Neural progenitor cell (in vitro differentiated cells): ENCODE measurements around the gene RAP1A. TPM values are rescaled to one million over a fixed set of nuclear protein-coding genes. Genes with fewer than 3 reads are reported as not detected.

ENCODE experiments used
- DNase-seq: peaks from one replicate; pipeline ENCODE4 v3.0.0-alpha.2; 2016; ENCODE audit warnings: low spot score
- H2AFZ ChIP-seq: fragments of 200-600 bp; sonication (generic); replicated peaks from 2 replicates; pipeline ENCODE4 v1.6.1; 2016; ENCODE audit warnings: antibody characterized with exemption
- H3F3A ChIP-seq: fragments of 200-600 bp; sonication (generic); 2 replicates; pipeline ENCODE4 v1.6.1; 2016; ENCODE audit warnings: antibody characterized with exemption, low read depth
- H3K27ac ChIP-seq: fragments of 200-600 bp; sonication (generic); 2 replicates; pipeline ENCODE4 v1.5.1; 2016; ENCODE audit warnings: mild to moderate bottlenecking
- H3K27me3 ChIP-seq: fragments of 200-600 bp; sonication (generic); 2 replicates; pipeline ENCODE4 v1.6.1; 2016; ENCODE audit warnings: mild to moderate bottlenecking, moderate library complexity
- H3K36me3 ChIP-seq: fragments of 200-600 bp; sonication (generic); 2 replicates; pipeline ENCODE4 v1.5.1; 2016
- H3K4me1 ChIP-seq: fragments of 200-600 bp; sonication (generic); 2 replicates; pipeline ENCODE4 v1.6.1; 2016; ENCODE audit warnings: mixed run types
- H3K4me2 ChIP-seq: fragments of 200-600 bp; sonication (generic); 2 replicates; pipeline ENCODE4 v1.6.1; 2016
- H3K4me3 ChIP-seq: fragments of 200-600 bp; sonication (generic); 2 replicates; pipeline ENCODE4 v1.5.1; 2016
- H3K79me2 ChIP-seq: fragments of 200-600 bp; sonication (generic); 2 replicates; pipeline ENCODE4 v1.6.1; 2016; ENCODE audit warnings: low read depth
- H3K9ac ChIP-seq: fragments of 200-600 bp; sonication (generic); 2 replicates; pipeline ENCODE4 v1.6.1; 2016
- H3K9me3 ChIP-seq: fragments of 200-600 bp; sonication (generic); 2 replicates; pipeline ENCODE4 v1.5.1; 2016; ENCODE audit warnings: low read depth
- H4K20me1 ChIP-seq: fragments of 200-600 bp; sonication (generic); 2 replicates; pipeline ENCODE4 v1.6.1; 2016; ENCODE audit warnings: low read depth
- H3K27ac Mint-ChIP-seq: 3 replicates; pipeline ENCODE4 v1.8.0; 2021; ENCODE audit warnings: mixed read lengths
- H3K27me3 Mint-ChIP-seq: 2 replicates; pipeline ENCODE4 v1.8.0; 2022; ENCODE audit warnings: low read depth, mild to moderate bottlenecking, inconsistent platforms, moderate library complexity, mixed read lengths; ENCODE audit not compliant: insufficient read depth
- H3K36me3 Mint-ChIP-seq: 3 replicates; pipeline ENCODE4 v1.8.0; 2021; ENCODE audit warnings: mixed read lengths
- H3K4me1 Mint-ChIP-seq: 3 replicates; pipeline ENCODE4 v1.8.0; 2021; ENCODE audit warnings: mixed read lengths
- H3K4me3 Mint-ChIP-seq: 3 replicates; pipeline ENCODE4 v1.8.0; 2021; ENCODE audit warnings: mild to moderate bottlenecking, moderate library complexity, mixed read lengths
- H3K9me3 Mint-ChIP-seq: 3 replicates; pipeline ENCODE4 v1.8.0; 2020; ENCODE audit warnings: mixed read lengths
- CTCF ChIP-seq: fragments of 200-600 bp; sonication (generic); IDR thresholded peaks from 2 replicates; pipeline ENCODE4 v1.5.1; 2017; ENCODE audit warnings: antibody characterized with exemption, mild to moderate bottlenecking
- EZH2 ChIP-seq: fragments of 200-600 bp; sonication (generic); IDR thresholded peaks from 2 replicates; pipeline ENCODE4 v1.6.1; 2017; ENCODE audit warnings: antibody characterized with exemption, mild to moderate bottlenecking, moderate library complexity
- EZH2phosphoT487 ChIP-seq: fragments of 200-600 bp; sonication (generic); IDR thresholded peaks from 2 replicates; pipeline ENCODE4 v1.6.1; 2017; ENCODE audit warnings: antibody characterized with exemption
- total RNA-seq: library from RNA; depleted of rRNA; stranded (reverse); fragments of >200 nt; gene quantifications from 2 replicates; pipeline ENCODE4 v1.2.3, GENCODE V29; 2015; ENCODE audit warnings: low replicate concordance

Gene RAP1A
- total RNA-seq, 1 donor from 2014 or later = 27.5 TPM

GRCh38 chr1:111746614-111746999 lies 127.0 kb downstream of the RAP1A start:
- Histone ChIP-seq H2AFZ (no peak overlapping the region), H3K36me3 (no peaks in the 10 kb centered on the region), H3K4me1 (peaks cover 32% of the 10 kb centered on the region), H3K79me2 (no peaks in the 10 kb centered on the region), H3K4me3 (no peak overlapping the region), H3K9ac (no peak overlapping the region), H3K9me3 (no peaks in the 10 kb centered on the region), H3K27me3 (peaks cover under 1% of the 10 kb centered on the region), H3F3A (peaks cover 32% of the 10 kb centered on the region), H4K20me1 (no peaks in the 10 kb centered on the region), H3K4me2 (no peak overlapping the region), H3K27ac (no peak overlapping the region)
- no peaks in the 10 kb centered on the region for H3K36me3 Mint-ChIP-seq
- H3K27me3 Mint-ChIP-seq = peaks cover 25% of the 10 kb centered on the region
- DNase-seq = no peak
- TF ChIP-seq EZH2 (no peak), EZH2phosphoT487 (no peak), CTCF (no peak)
- H3K4me1 Mint-ChIP-seq = peaks cover 18% of the 10 kb centered on the region
- no peak overlapping the region for H3K27ac Mint-ChIP-seq
- no peak overlapping the region for H3K4me3 Mint-ChIP-seq
- no peaks in the 10 kb centered on the region for H3K9me3 Mint-ChIP-seq

- Mint-ChIP-seq H3K36me3 (no peaks in the 10 kb centered on the region), H3K4me3 (no peak overlapping the region), H3K27me3 (peaks cover 20% of the 10 kb centered on the region), H3K4me1 (peaks cover 18% of the 10 kb centered on the region), H3K9me3 (no peaks in the 10 kb centered on the region), H3K27ac (no peak overlapping the region)
- no peak overlapping the region for H2AFZ ChIP-seq
- H3K79me2 ChIP-seq = no peaks in the 10 kb centered on the region
- no peak overlapping the region for H3K9ac ChIP-seq
- H3F3A ChIP-seq = peaks cover 32% of the 10 kb centered on the region
- H3K4me2 ChIP-seq = no peak overlapping the region
- DNase-seq = peak; percentile 70
- H3K36me3 ChIP-seq = no peaks in the 10 kb centered on the region
- no peaks in the 10 kb centered on the region for H3K9me3 ChIP-seq
- H3K27me3 ChIP-seq = no peaks in the 10 kb centered on the region
- no peak for TF ChIP-seq EZH2
- no peak for TF ChIP-seq EZH2phosphoT487
- peak; percentile 62 for TF ChIP-seq CTCF
- no peaks in the 10 kb centered on the region for H4K20me1 ChIP-seq
- H3K27ac ChIP-seq = no peak overlapping the region
- peaks cover 32% of the 10 kb centered on the region for H3K4me1 ChIP-seq
- no peak overlapping the region for H3K4me3 ChIP-seq
These were observed 127.7 kb downstream of the RAP1A start for GRCh38 chr1:111747282-111747734.

GRCh38 chr1:111747947-111748346 lies 128.4 kb downstream of the RAP1A start:
- Mint-ChIP-seq H3K36me3 (no peaks in the 10 kb centered on the region), H3K27ac (peak overlapping the region; percentile 7)
- no peak overlapping the region for H3K27ac ChIP-seq

More at GRCh38 chr1:111747947-111748346, 128.4 kb downstream of the RAP1A start:
- H3K9me3 Mint-ChIP-seq = no peaks in the 10 kb centered on the region
- DNase-seq = no peak
- H3K9me3 ChIP-seq = no peaks in the 10 kb centered on the region
- H3K4me2 ChIP-seq = peak overlapping the region; percentile 66
- H3K4me3 Mint-ChIP-seq = peak overlapping the region; percentile 7
- H3K9ac ChIP-seq = no peak overlapping the region
- H3K27me3 Mint-ChIP-seq = peaks cover 17% of the 10 kb centered on the region
- no peaks in the 10 kb centered on the region for H3K27me3 ChIP-seq
- H3K4me3 ChIP-seq = no peak overlapping the region
- H2AFZ ChIP-seq = no peak overlapping the region
- no peak for TF ChIP-seq CTCF
- no peak for TF ChIP-seq EZH2
- TF ChIP-seq EZH2phosphoT487 = no peak
- H3F3A ChIP-seq = peaks cover 32% of the 10 kb centered on the region
- no peaks in the 10 kb centered on the region for H4K20me1 ChIP-seq
- H3K4me1 Mint-ChIP-seq = peaks cover 18% of the 10 kb centered on the region
- peaks cover 32% of the 10 kb centered on the region for H3K4me1 ChIP-seq
- no peaks in the 10 kb centered on the region for H3K36me3 ChIP-seq
- H3K79me2 ChIP-seq = no peaks in the 10 kb centered on the region
